HepG2 (cell line): ENCODE measurements around the gene TCEA3. TPM values are rescaled to one million over a fixed set of nuclear protein-coding genes. Genes with fewer than 3 reads are reported as not detected.
A peak's percentile ranks its signal among the peaks of the same experiment; 100 is the strongest.

ENCODE experiments used
- ARNT ChIP-seq: fragments of 450-650 bp; IDR thresholded peaks from 2 replicates; pipeline ENCODE4 v1.6.1; 2017
- GABPA ChIP-seq, 2 experiments: IDR thresholded peaks; 2 replicates each; pipeline ENCODE4 v1.6.1; 2011 to 2016; ENCODE audit warnings: low read depth in 2 of 2, low read length in 1 of 2, missing biosample characterization in 1 of 2, missing genetic modification characterization in 1 of 2
- NR3C1 ChIP-seq: sonication (generic); formaldehyde crosslinking; IDR thresholded peaks from 2 replicates; pipeline ENCODE4 v1.4.0; 2020; ENCODE audit warnings: missing genetic modification reagents
- PHF21A ChIP-seq: sonication (generic); formaldehyde crosslinking; IDR thresholded peaks from 2 replicates; pipeline ENCODE4 v1.5.0; 2020; ENCODE audit warnings: mild to moderate bottlenecking, missing genetic modification reagents
- RAD51 ChIP-seq: fragments of 450-650 bp; IDR thresholded peaks from 2 replicates; pipeline ENCODE4 v1.6.1; 2016; ENCODE audit warnings: borderline replicate concordance
- SAP130 ChIP-seq: IDR thresholded peaks from 2 replicates; pipeline ENCODE4 v1.6.1; 2016; ENCODE audit warnings: low read depth
- SIX1 ChIP-seq: sonication (generic); formaldehyde crosslinking; IDR thresholded peaks from 2 replicates; pipeline ENCODE4 v1.4.0; 2020; ENCODE audit warnings: missing genetic modification reagents, borderline replicate concordance
- ZNF101 ChIP-seq: sonication (generic); formaldehyde crosslinking; IDR thresholded peaks from 2 replicates; pipeline ENCODE4 v1.4.0; 2020; ENCODE audit warnings: mild to moderate bottlenecking, low read depth, missing genetic modification reagents, borderline replicate concordance
- ZNF160 ChIP-seq: sonication (generic); formaldehyde crosslinking; IDR thresholded peaks from 2 replicates; pipeline ENCODE4 v1.8.0; 2022; ENCODE audit warnings: mild to moderate bottlenecking, inconsistent platforms, missing genetic modification reagents
- ZNF263 ChIP-seq: sonication (generic); formaldehyde crosslinking; IDR thresholded peaks from 2 replicates; pipeline ENCODE4 v1.4.0; 2020; ENCODE audit warnings: missing genetic modification reagents
- ZNF317 ChIP-seq: sonication (generic); formaldehyde crosslinking; IDR thresholded peaks from 2 replicates; pipeline ENCODE4 v1.5.0; 2020; ENCODE audit warnings: mild to moderate bottlenecking, missing genetic modification reagents
- ZNF44 ChIP-seq: sonication (generic); formaldehyde crosslinking; IDR thresholded peaks from 2 replicates; pipeline ENCODE4 v1.5.1; 2020; ENCODE audit warnings: mild to moderate bottlenecking, missing genetic modification reagents
- ZNF782 ChIP-seq: sonication (generic); formaldehyde crosslinking; IDR thresholded peaks from 2 replicates; pipeline ENCODE4 v1.4.0; 2020; ENCODE audit warnings: missing genetic modification reagents, mild to moderate bottlenecking, borderline replicate concordance
- ZNF839 ChIP-seq: sonication (generic); formaldehyde crosslinking; IDR thresholded peaks from 2 replicates; pipeline ENCODE4 v1.4.0; 2020; ENCODE audit warnings: missing genetic modification reagents, mild to moderate bottlenecking, borderline replicate concordance
- polyA plus RNA-seq, 8 experiments: library from polyadenylated mRNA; depleted of rRNA in 3 of 8; stranded (reverse) in 7 of 8; unstranded in 1 of 8; fragments of >200 nt; fragmentation: Illumina TruSeq in 4 of 8; extraction: Trizol in 4 of 8; gene quantifications; 2 replicates each; pipeline versions ENCODE4 v1.2.1 to v1.2.3, GENCODE V29; 2011 to 2016; ENCODE audit warnings: low read depth in 4 of 8, missing spikeins in 1 of 8, mixed read lengths in 1 of 8; ENCODE audit not compliant: insufficient read depth in 1 of 8
- total RNA-seq, 5 experiments: library from RNA; depleted of rRNA; stranded (reverse); fragments of >200 nt; fragmentation: Illumina TruSeq; extraction: Trizol; gene quantifications; 2 replicates each; pipeline ENCODE4 v1.2.3, GENCODE V29; 2016; ENCODE audit warnings: low read depth in 1 of 5
- TF ChIP-seq, protein P1 (sequence below): sonication (generic); formaldehyde crosslinking; IDR thresholded peaks from 2 replicates; pipeline ENCODE4 v1.4.0; 2020; ENCODE audit warnings: missing genetic modification reagents, borderline replicate concordance
- TF ChIP-seq, protein P2 (sequence below): sonication (generic); formaldehyde crosslinking; IDR thresholded peaks from 2 replicates; pipeline ENCODE4 v1.5.0; 2020; ENCODE audit warnings: missing genetic modification reagents
- TF ChIP-seq, protein P3 (sequence below): sonication (generic); formaldehyde crosslinking; IDR thresholded peaks from 2 replicates; pipeline ENCODE4 v1.8.1; 2023; ENCODE audit warnings: missing genetic modification reagents, mild to moderate bottlenecking, borderline replicate concordance
- TF ChIP-seq, protein P4 (sequence below): sonication (generic); formaldehyde crosslinking; IDR thresholded peaks from 2 replicates; pipeline ENCODE4 v1.5.1; 2020; ENCODE audit warnings: missing genetic modification reagents, mild to moderate bottlenecking, borderline replicate concordance
- TF ChIP-seq, protein P5 (sequence below): sonication (generic); formaldehyde crosslinking; conservative IDR thresholded peaks from 2 replicates; pipeline ENCODE4 v1.4.0; 2020; ENCODE audit warnings: missing genetic modification reagents
- TF ChIP-seq, protein P6 (sequence below): sonication (generic); formaldehyde crosslinking; conservative IDR thresholded peaks from 2 replicates; pipeline ENCODE4 v1.4.0; 2020; ENCODE audit warnings: missing genetic modification reagents

The TCEA3 gene
- total and polyA plus RNA-seq, 2 of the 13 experiments (the other 11 are each of a cell fraction or from before 2014, with no cell fraction given) = 55.5 to 84.6 TPM

DNA sequence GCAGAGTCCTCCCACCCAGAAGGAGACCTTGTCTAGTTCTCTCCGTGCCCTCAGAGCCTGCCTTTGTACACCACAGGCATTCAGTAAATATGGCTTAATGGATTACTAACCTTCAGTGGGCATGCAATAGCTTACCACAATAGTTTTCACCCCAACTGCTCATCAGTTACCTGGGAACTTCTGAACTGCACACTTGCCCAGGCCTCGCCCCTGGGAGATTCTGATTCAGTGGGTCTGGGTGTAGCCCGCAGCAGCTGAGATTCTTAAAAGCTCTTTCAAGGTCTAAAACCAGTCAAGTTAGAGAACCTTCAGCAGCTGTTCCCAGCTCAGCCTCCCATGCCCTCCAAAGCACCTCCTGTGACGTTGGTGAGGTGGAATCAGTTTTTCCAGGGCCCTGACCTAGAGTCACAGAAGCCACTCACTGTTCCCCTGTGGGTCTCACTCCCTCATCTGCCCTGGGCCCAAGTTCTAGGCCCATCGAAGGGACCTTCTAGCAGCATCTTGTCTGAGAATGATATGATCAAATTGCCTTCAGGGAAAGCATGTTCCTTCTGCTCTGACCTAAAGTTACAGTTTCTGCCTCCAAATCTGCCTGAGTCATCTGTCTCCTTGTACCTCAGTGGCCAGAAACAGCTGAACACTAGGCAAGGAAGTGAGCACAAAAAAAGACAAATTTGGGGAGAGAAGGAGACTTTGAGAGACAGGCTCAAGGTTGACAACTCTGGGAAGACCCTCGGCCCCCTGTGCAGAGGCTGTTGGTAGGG lies 48.7 kb upstream of the TCEA3 start (continued):
- TF ChIP-seq SIX1 (CRISPR knock-in tag) = no peak
- no peak for TF ChIP-seq PHF21A
- TF ChIP-seq NR3C1 (CRISPR knock-in tag) = no peak
- TF ChIP-seq ZNF263 (CRISPR knock-in tag) = peak; percentile 83; the same call in 1 of the 2 replicates
- no peak for TF ChIP-seq ZNF101
- no peak for TF ChIP-seq ARNT
- no peak for TF ChIP-seq ZNF782 (CRISPR knock-in tag)
- TF ChIP-seq, protein P1, sequence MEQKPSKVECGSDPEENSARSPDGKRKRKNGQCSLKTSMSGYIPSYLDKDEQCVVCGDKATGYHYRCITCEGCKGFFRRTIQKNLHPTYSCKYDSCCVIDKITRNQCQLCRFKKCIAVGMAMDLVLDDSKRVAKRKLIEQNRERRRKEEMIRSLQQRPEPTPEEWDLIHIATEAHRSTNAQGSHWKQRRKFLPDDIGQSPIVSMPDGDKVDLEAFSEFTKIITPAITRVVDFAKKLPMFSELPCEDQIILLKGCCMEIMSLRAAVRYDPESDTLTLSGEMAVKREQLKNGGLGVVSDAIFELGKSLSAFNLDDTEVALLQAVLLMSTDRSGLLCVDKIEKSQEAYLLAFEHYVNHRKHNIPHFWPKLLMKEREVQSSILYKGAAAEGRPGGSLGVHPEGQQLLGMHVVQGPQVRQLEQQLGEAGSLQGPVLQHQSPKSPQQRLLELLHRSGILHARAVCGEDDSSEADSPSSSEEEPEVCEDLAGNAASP = no peak
- TF ChIP-seq, protein P2, sequence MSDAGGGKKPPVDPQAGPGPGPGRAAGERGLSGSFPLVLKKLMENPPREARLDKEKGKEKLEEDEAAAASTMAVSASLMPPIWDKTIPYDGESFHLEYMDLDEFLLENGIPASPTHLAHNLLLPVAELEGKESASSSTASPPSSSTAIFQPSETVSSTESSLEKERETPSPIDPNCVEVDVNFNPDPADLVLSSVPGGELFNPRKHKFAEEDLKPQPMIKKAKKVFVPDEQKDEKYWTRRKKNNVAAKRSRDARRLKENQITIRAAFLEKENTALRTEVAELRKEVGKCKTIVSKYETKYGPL (CRISPR knock-in tag) = no peak
- TF ChIP-seq ZNF160 (CRISPR knock-in tag) = no peak
- no peak for TF ChIP-seq ZNF44 (CRISPR knock-in tag)
- TF ChIP-seq ZNF839 (CRISPR knock-in tag) = no peak
- TF ChIP-seq GABPA (IDR thresholded peaks at IDR 0.05; ENCODE audit: low read depth, low read length) = no peak
- TF ChIP-seq GABPA (CRISPR knock-in tag; IDR thresholded peaks at IDR 0.05; ENCODE audit: low read depth) = no peak
- TF ChIP-seq ZNF317 = no peak
- TF ChIP-seq RAD51 = no peak
- 0 out of 2 replicates have a peak, but pooled peaks have one; percentile 8 for TF ChIP-seq SAP130 (CRISPR knock-in tag)
- TF ChIP-seq, protein P3, sequence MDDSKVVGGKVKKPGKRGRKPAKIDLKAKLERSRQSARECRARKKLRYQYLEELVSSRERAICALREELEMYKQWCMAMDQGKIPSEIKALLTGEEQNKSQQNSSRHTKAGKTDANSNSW (CRISPR knock-in tag) = no peak
- TF ChIP-seq, protein P4, sequence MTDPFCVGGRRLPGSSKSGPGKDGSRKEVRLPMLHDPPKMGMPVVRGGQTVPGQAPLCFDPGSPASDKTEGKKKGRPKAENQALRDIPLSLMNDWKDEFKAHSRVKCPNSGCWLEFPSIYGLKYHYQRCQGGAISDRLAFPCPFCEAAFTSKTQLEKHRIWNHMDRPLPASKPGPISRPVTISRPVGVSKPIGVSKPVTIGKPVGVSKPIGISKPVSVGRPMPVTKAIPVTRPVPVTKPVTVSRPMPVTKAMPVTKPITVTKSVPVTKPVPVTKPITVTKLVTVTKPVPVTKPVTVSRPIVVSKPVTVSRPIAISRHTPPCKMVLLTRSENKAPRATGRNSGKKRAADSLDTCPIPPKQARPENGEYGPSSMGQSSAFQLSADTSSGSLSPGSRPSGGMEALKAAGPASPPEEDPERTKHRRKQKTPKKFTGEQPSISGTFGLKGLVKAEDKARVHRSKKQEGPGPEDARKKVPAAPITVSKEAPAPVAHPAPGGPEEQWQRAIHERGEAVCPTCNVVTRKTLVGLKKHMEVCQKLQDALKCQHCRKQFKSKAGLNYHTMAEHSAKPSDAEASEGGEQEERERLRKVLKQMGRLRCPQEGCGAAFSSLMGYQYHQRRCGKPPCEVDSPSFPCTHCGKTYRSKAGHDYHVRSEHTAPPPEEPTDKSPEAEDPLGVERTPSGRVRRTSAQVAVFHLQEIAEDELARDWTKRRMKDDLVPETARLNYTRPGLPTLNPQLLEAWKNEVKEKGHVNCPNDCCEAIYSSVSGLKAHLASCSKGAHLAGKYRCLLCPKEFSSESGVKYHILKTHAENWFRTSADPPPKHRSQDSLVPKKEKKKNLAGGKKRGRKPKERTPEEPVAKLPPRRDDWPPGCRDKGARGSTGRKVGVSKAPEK (CRISPR knock-in tag) = no peak
- TF ChIP-seq, protein P5, sequence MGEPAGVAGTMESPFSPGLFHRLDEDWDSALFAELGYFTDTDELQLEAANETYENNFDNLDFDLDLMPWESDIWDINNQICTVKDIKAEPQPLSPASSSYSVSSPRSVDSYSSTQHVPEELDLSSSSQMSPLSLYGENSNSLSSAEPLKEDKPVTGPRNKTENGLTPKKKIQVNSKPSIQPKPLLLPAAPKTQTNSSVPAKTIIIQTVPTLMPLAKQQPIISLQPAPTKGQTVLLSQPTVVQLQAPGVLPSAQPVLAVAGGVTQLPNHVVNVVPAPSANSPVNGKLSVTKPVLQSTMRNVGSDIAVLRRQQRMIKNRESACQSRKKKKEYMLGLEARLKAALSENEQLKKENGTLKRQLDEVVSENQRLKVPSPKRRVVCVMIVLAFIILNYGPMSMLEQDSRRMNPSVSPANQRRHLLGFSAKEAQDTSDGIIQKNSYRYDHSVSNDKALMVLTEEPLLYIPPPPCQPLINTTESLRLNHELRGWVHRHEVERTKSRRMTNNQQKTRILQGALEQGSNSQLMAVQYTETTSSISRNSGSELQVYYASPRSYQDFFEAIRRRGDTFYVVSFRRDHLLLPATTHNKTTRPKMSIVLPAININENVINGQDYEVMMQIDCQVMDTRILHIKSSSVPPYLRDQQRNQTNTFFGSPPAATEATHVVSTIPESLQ (CRISPR knock-in tag) = no peak
- TF ChIP-seq, protein P6, sequence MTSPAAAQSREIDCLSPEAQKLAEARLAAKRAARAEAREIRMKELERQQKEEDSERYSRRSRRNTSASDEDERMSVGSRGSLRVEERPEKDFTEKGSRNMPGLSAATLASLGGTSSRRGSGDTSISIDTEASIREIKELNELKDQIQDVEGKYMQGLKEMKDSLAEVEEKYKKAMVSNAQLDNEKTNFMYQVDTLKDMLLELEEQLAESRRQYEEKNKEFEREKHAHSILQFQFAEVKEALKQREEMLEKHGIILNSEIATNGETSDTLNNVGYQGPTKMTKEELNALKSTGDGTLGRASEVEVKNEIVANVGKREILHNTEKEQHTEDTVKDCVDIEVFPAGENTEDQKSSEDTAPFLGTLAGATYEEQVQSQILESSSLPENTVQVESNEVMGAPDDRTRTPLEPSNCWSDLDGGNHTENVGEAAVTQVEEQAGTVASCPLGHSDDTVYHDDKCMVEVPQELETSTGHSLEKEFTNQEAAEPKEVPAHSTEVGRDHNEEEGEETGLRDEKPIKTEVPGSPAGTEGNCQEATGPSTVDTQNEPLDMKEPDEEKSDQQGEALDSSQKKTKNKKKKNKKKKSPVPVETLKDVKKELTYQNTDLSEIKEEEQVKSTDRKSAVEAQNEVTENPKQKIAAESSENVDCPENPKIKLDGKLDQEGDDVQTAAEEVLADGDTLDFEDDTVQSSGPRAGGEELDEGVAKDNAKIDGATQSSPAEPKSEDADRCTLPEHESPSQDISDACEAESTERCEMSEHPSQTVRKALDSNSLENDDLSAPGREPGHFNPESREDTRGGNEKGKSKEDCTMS (CRISPR knock-in tag) = no peak
